GM12873 (cell line): ENCODE measurements around the gene TIMP1.

Source experiments
- TF ChIP-seq, protein P1 (sequence below): IDR thresholded peaks from 2 replicates; pipeline ENCODE4 v1.5.1; 2012; ENCODE audit warnings: low read depth, mild to moderate bottlenecking, moderate library complexity, low read length, control low read depth; ENCODE audit not compliant: insufficient read depth; ENCODE audit errors: missing control alignments

The TIMP1 gene

DNA sequence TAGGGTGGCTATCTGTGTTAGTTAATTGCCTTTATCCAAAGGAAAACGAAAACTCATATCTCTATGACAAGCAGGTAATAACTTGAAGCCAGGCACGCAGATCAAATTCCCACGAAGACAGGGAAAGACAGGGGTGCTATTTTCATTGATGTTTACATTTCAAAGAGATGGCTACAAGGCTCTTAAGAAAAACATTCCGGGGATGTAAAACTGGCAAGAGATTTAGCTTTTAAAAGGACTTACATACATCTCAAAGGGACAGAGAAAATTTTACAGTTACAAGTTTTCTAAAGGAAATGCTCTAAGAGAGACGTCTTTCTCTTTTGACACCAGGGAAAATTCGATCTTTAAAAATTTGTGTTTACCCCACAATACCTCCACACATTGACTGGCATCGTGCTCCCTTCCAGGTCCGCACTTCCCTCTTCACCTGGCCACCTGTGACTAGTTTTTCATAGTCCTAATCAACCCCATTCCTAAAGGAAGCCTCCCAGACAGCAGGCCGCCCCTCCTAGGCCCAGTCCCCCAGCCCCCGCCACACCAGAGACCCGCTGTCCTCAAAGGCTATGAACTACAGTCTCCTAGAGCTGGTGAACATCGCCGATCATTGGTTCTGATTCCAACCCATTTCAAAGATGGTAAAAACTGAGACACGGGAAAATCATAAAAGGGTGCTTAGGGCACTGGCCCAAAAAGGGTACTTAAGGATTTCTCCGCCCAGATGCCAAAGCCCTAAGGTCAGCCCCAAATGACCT lies 21.9 kb upstream of the TIMP1 start:
- TF ChIP-seq, protein P1, sequence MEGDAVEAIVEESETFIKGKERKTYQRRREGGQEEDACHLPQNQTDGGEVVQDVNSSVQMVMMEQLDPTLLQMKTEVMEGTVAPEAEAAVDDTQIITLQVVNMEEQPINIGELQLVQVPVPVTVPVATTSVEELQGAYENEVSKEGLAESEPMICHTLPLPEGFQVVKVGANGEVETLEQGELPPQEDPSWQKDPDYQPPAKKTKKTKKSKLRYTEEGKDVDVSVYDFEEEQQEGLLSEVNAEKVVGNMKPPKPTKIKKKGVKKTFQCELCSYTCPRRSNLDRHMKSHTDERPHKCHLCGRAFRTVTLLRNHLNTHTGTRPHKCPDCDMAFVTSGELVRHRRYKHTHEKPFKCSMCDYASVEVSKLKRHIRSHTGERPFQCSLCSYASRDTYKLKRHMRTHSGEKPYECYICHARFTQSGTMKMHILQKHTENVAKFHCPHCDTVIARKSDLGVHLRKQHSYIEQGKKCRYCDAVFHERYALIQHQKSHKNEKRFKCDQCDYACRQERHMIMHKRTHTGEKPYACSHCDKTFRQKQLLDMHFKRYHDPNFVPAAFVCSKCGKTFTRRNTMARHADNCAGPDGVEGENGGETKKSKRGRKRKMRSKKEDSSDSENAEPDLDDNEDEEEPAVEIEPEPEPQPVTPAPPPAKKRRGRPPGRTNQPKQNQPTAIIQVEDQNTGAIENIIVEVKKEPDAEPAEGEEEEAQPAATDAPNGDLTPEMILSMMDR, result no peak

DNA sequence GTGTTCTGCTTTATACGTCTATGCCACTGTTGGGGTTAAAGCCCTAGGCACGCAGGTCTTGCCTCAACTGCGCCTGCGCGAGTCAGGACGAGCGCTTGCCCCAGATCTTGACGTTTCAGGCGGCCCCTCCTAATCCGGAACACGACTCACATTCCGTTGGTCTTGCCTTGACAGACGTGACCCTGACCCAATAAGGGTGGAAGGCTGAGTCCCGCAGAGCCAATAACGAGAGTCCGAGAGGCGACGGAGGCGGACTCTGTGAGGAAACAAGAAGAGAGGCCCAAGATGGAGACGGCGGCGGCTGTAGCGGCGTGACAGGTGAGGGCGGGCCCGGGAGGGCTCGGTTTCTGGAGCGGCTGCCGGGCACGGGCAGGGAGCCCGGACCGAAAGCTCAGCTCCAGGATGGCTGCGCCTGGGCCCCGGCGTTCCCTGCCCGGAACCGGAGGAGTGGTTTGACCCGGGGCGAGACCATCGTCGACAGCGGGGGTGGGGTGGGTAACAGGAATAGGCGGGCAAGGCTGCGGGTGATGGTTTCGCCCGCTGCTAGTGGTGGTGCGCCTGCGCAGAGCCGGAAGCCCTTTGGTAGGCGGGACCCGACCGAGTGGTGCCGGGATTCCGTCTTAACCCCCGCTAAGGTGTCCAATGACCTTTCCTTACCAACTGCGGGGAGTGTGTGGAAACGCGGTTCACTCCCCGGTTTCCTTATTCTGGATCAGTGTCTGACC lies 21.1 kb upstream of the TIMP1 start, which contains the start of gene ARAF:
Gene ARAF (plus strand): TSS at position 272 of the 725 bp plus-strand sequence. CDS start 1,763 bp downstream, outside the sequence.
- TF ChIP-seq, protein P1, result no peak

DNA sequence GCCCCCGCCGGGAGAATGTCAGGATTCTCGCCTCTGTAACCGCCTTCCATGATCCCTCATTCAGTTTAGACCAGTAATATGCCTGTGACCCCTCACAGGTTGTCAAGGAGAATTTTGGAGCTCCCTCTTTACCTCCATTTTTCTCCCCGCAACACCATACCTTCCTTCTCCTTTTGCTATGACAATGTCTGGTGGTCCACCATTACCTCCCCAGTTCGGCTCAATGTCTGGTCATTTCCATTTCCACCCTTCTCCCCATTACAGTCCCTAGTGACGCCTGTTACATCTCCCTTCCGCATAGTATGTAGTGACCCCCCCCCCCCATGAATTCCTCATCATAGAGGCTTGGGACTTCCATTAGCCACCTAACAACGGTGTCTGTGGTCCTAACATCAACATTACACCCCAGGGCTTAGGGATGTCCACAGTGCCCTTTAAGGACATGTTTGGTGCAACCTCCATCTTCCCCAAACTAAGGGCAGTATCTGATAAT lies 20.5 kb upstream of the TIMP1 start:
- TF ChIP-seq, protein P1, result no peak

GRCh38 chrX:47562615-47563243 lies 19.5 kb upstream of the TIMP1 start:
- TF ChIP-seq, protein P1, result peak; percentile 51

DNA sequence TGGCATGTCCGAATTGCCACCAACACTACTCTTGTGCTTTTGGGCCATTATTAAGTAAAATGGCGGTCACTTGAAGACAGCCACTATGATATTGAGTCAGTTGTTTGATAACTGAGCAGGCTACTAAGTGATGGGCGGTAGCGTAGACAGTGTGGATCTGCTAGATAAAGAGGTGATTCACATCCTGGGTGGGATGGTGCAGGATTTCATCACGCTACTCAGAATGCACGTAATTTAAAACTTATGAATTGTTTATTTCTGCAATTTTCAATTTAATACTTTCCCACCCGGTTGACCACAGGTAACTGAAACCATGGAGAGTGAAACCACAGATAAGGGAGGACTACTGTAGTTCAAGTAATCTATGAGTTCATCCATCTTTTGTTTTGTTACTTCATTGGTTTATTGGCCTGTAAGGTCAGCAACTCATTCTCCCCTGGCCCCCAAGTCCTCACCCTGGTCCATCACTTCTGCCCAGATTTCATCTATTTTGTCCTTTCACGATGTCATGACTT lies 18.4 kb upstream of the TIMP1 start:
- TF ChIP-seq, protein P1, result no peak

GRCh38 chrX:47564438-47565085 lies 17.7 kb upstream of the TIMP1 start:
- TF ChIP-seq, protein P1, result no peak
